SK-N-SH treated with all-trans-retinoic acid at 6 μM for 48 hours (cell line): Measurements from ENCODE around the gene CAMSAP3.

Source experiments
- ARNTL ChIP-seq: fragments of 450-650 bp; formaldehyde crosslinking; IDR thresholded peaks from 2 replicates; pipeline ENCODE4 v1.5.0; 2020; ENCODE audit warnings: low read depth, mild to moderate bottlenecking, moderate library complexity, borderline replicate concordance
- BACH2 ChIP-seq: fragments of 250-450 bp; sonication (Bioruptor Pico); IDR thresholded peaks from 2 replicates; pipeline ENCODE4 v1.9.0; 2021; ENCODE audit warnings: mild to moderate bottlenecking, borderline replicate concordance
- CREB5 ChIP-seq: fragments of 250-450 bp; sonication (Bioruptor Pico); IDR thresholded peaks from 2 replicates; pipeline ENCODE4 v1.5.1; 2020; ENCODE audit warnings: low read depth, mild to moderate bottlenecking, moderate library complexity
- CSDC2 ChIP-seq: fragments of 250-450 bp; sonication (Bioruptor Pico); IDR thresholded peaks from 2 replicates; pipeline ENCODE4 v1.5.0; 2020; ENCODE audit warnings: mild to moderate bottlenecking, moderate library complexity
- ESRRG ChIP-seq: fragments of 250-450 bp; sonication (Bioruptor Pico); IDR thresholded peaks from 2 replicates; pipeline ENCODE4 v1.6.1; 2021; ENCODE audit warnings: mild to moderate bottlenecking
- GLIS3 ChIP-seq: fragments of 250-450 bp; sonication (Bioruptor Pico); IDR thresholded peaks from 2 replicates; pipeline ENCODE4 v1.5.0; 2020; ENCODE audit warnings: mild to moderate bottlenecking, moderate library complexity
- ISL1 ChIP-seq: fragments of 250-450 bp; sonication (Bioruptor Pico); IDR thresholded peaks from 2 replicates; pipeline ENCODE4 v2.1.2; 2022; ENCODE audit warnings: mild to moderate bottlenecking, moderate library complexity
- PATZ1 ChIP-seq: fragments of 250-450 bp; sonication (Bioruptor Pico); IDR thresholded peaks from 2 replicates; pipeline ENCODE4 v1.8.0; 2020; ENCODE audit warnings: mild to moderate bottlenecking, moderate library complexity, borderline replicate concordance
- POU6F1 ChIP-seq: fragments of 250-450 bp; sonication (Bioruptor Pico); IDR thresholded peaks from 2 replicates; pipeline ENCODE4 v1.8.0; 2021; ENCODE audit warnings: low read depth, mild to moderate bottlenecking, moderate library complexity, borderline replicate concordance
- RARB ChIP-seq: fragments of 250-450 bp; sonication (Bioruptor Pico); IDR thresholded peaks from 2 replicates; pipeline ENCODE4 v1.8.0; 2021; ENCODE audit warnings: mild to moderate bottlenecking, moderate library complexity
- ZNF8 ChIP-seq: fragments of 450-650 bp; formaldehyde crosslinking; IDR thresholded peaks from 2 replicates; pipeline ENCODE4 v1.5.0; 2020; ENCODE audit warnings: mild to moderate bottlenecking, moderate library complexity

- TF ChIP-seq ARNTL (CRISPR knock-in tag) (no peak), GLIS3 (no peak), PATZ1 (CRISPR knock-in tag) (no peak), ISL1 (CRISPR knock-in tag) (no peak), CREB5 (CRISPR knock-in tag) (no peak), RARB (no peak), POU6F1 (CRISPR knock-in tag) (no peak), CSDC2 (CRISPR knock-in tag) (no peak), BACH2 (CRISPR knock-in tag) (no peak), ESRRG (CRISPR knock-in tag) (no peak), ZNF8 (CRISPR knock-in tag) (no peak)
Measured at GRCh38 chr19:7595466-7596133, at the start of gene CAMSAP3.
